OCI-LY1 (cell line): ENCODE data around the gene XPO1.

ENCODE experiments used
- EZH2 ChIP-seq: fragments of 200-600 bp; sonication (generic), shearing (Covaris generic); IDR thresholded peaks from 2 replicates; pipeline ENCODE4 v1.8.0; 2017; ENCODE audit warnings: borderline replicate concordance, mixed run types, mild to moderate bottlenecking, antibody characterized with exemption, low read length, moderate library complexity, mixed read lengths
- TF ChIP-seq, protein P1 (sequence below): fragments of 200-600 bp; sonication (generic), shearing (Covaris generic); IDR thresholded peaks from 2 replicates; pipeline ENCODE4 v1.5.1; 2017; ENCODE audit warnings: mild to moderate bottlenecking, antibody characterized with exemption, low read length, moderate library complexity, mixed read lengths

DNA sequence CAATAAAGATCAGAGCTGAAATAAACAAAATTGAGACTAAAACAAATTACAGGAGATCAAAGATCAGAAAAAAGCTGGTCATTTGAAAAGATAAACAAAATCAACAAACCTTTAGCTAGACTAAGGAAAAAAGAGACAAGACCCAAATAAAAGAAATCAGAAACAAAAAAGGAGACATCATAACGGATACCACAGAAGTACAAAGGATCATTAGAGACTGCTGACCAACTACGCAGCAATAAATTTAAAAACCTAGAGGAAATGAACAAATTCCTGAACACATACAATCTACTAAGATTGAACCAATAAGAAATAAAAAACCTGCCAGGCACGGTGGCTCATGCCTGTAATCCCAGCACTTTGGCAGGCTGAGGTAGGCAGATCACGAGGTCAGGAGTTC is 101.0 kb downstream of the XPO1 start:
- TF ChIP-seq EZH2: no peak
- TF ChIP-seq, protein P1, sequence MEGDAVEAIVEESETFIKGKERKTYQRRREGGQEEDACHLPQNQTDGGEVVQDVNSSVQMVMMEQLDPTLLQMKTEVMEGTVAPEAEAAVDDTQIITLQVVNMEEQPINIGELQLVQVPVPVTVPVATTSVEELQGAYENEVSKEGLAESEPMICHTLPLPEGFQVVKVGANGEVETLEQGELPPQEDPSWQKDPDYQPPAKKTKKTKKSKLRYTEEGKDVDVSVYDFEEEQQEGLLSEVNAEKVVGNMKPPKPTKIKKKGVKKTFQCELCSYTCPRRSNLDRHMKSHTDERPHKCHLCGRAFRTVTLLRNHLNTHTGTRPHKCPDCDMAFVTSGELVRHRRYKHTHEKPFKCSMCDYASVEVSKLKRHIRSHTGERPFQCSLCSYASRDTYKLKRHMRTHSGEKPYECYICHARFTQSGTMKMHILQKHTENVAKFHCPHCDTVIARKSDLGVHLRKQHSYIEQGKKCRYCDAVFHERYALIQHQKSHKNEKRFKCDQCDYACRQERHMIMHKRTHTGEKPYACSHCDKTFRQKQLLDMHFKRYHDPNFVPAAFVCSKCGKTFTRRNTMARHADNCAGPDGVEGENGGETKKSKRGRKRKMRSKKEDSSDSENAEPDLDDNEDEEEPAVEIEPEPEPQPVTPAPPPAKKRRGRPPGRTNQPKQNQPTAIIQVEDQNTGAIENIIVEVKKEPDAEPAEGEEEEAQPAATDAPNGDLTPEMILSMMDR: no peak
